ENCODE measurements around the gene SIPA1L2.

Gene SIPA1L2

GRCh38 chr1:232630047-232630893, at the start of gene SIPA1L2:
Gene SIPA1L2, minus strand, starts transcription at chr1:232630133. Its CDS starts 114,794 bp downstream, at chr1:232515339.
- DNase-seq: peak; percentile 70

- DNase-seq: peak; percentile 5
Measured at GRCh38 chr1:232678185-232678886, 48.4 kb upstream of the SIPA1L2 start.

DNA sequence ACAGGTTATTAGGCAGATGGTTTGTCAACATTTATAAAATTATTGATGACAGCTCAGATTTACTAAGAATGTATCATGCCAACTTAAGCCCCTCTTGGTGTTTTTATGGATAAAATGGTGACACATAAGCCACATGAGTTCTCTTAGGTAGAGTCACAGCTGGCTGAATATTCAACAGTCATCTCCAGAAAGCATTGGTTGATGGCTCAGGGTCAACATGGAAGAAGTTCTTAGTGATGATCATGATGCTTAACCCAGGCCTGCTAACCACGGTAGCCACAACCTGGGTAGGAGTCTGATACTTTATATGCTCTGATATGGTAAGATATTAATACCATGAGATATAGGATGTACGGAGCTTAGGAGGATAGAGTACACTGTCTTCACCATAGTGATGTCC, 46.4 kb upstream of the SIPA1L2 start:
- no peak for DNase-seq

- no peak for DNase-seq
Measured at GRCh38 chr1:232675898-232676297, 46.0 kb upstream of the SIPA1L2 start.

- DNase-seq: no peak
Measured at GRCh38 chr1:232675260-232675659, 45.3 kb upstream of the SIPA1L2 start.

DNA sequence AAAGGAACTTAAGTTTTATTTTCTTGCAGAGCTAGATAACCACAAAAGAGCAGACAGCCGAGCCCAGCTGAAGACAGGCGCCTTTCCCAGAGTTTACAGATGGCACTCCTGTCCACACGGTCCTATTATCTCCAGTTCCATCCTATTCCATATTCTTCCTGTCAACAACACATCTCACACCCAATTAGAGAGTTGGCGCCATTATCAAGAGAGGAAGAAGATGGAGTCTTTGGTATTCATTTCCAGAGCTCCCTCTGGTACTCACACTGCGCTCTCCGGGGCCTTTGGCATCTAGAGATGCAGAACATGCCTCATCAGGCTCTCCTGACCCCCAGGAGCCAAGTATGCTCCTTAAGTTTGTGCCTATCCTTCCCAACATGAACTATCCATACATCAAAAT, 43.3 kb upstream of the SIPA1L2 start:
- DNase-seq: no peak

DNA sequence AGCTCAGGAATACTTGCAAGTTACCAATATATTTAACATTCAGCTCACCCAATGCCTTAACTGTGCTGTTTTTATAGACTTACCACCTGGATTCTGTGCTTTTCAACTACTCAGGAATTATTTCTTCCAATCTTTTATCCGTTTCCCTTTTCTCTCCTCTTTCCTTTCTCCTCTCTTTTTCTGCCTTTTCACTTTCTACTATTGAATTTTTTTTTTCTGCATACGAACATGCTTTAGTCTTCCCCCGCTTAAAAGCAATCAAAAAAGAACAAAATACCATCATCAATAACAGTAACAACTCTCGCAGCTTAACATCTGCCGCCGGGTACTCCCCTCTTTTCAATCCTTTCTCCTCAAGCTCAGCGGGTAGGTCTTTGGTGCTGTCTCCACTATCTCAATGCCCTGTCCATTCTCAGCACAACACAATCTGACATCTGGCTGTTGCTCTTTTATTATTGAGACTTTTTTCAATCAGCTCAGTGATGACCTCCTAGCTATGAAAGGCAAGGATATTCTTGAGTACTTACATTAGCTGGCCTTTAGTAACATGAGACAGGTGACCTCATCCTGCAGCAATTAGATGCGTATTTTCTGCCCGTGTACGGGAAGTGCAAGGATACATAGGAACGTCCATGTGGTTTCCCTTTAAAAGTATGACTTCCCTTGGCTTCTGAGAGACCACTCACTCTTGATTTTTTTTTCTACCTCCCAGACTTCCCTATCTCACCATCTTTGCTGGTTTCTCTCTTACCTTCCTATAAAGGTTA, 40.2 kb upstream of the SIPA1L2 start:
- no peak for DNase-seq

DNA sequence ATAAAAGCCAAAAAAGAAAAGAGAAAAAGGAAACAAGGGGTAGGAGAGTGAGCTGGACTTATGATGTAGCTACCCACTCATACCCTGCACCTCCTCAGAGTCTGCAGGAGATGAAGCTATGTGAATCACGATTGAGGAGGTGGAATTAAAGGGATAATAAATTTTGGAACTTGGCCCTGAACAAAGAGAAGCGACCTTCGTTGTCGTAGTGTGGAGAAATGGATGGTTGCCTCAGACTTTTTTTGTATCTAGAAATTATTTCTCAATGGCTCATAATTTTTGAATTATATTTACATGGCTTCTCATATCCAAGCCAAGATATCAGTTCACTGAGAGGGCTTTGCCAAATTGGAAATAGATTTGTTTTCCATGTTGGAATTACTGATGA, 37.8 kb upstream of the SIPA1L2 start:
- no peak for DNase-seq

GRCh38 chr1:232667094-232667777, 37.3 kb upstream of the SIPA1L2 start:
- DNase-seq: no peak

DNA sequence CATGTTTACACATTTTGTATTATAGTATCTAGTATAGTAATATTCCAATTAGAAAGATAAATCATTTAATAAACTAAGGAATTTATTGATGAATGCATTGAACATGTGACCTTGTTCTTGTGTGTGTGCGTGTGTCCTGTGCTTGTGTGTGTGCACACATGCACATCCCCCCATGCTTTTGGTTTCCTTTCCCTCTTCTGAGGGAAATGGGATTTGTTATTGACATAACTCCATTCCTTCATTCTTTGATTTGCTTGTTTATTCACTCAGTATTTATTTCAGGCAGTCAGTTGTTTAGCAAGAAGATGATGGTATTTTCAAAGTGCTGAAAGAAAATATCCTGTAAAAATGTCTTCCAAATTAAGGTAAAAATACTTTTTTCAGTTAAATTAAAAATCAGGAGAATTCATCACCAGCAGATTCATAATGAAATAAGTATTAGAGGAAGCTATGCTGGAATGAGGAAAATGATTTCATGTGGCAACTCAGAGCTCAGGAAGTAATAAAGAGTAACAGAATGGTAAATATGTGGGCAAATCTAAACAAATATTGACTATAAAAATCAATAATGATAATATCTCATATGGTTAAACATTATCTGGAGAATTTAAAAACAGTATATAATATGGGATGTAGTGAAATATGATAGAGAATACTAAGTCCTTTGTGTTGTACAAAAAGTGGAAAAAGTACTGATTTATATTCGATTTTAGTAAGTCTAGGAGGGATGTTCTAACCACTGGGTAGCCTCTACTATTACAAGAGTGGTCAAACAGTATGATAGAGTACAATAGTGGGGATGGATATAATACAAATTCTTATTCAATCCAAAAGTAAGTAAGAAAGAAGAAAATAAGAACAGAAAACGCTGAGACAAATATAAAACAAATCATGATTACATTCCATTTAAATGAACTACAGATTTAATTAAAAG, 35.2 kb upstream of the SIPA1L2 start:
- DNase-seq: no peak

GRCh38 chr1:232662910-232663309, 33.0 kb upstream of the SIPA1L2 start:
- DNase-seq: no peak

GRCh38 chr1:232658386-232658785, 28.5 kb upstream of the SIPA1L2 start:
- DNase-seq: no peak

GRCh38 chr1:232657426-232658005, 27.6 kb upstream of the SIPA1L2 start:
- no peak for DNase-seq

DNA sequence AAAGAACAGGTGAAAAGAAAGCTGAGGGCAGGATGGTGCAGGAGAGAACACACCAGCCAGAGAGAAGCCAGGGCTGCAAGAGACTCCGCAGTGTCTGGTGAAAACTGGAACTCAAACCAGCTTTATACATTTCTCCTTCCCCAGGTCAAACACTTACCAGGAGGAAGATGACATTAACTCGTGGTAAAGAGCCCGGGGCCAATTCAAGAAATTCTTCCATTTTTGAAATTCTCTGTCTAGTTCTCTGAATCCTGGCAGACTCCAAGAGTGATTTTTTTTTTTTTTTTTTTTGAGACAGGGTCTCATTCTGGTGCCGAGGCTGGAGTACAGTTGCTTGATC, 25.8 kb upstream of the SIPA1L2 start:
- DNase-seq: no peak

GRCh38 chr1:232655028-232655745, 25.3 kb upstream of the SIPA1L2 start:
- DNase-seq: no peak

DNA sequence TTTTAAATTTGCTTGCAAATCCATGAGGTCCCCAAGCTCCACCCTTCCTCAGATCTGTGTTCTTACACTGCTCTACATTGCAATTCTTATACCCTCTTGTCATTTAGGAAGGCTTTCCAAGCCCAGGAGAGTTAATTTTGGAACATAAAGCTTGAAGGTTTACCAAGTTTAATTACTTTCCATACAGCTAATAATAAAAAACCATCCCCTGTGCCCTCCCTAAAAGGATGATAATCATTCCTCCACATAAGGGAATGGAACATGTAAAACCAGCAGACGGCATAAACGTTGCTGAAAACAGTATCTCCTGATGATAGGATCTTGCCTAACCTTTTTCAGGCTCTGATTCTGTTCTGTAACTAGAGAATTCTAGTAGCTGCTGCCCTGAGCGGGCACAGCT, 23.9 kb upstream of the SIPA1L2 start:
- no peak for DNase-seq

- DNase-seq: no peak
Measured at GRCh38 chr1:232650845-232651244, 20.9 kb upstream of the SIPA1L2 start.

GRCh38 chr1:232650418-232650817, 20.5 kb upstream of the SIPA1L2 start:
- no peak for DNase-seq

GRCh38 chr1:232648316-232648715, 18.4 kb upstream of the SIPA1L2 start:
- DNase-seq: no peak

- DNase-seq: no peak
Measured at GRCh38 chr1:232644209-232644608, 14.3 kb upstream of the SIPA1L2 start.

GRCh38 chr1:232643251-232643650, 13.3 kb upstream of the SIPA1L2 start:
- no peak for DNase-seq
